Coronary artery (tissue), 2 donors: Measurements from ENCODE around the gene DPP9.
A peak's percentile ranks its signal among the peaks of the same experiment; 100 is the strongest.

Source experiments
- DNase-seq: peaks from one replicate; pipeline ENCODE4 v3.0.0-alpha.2; 2017; ENCODE audit warnings: low spot score
- H3K27ac ChIP-seq, 2 donors: fragments of 200-600 bp; sonication (generic); one replicate each; pipeline ENCODE4 v1.5.1; 2016 to 2019
- H3K4me3 ChIP-seq: fragments of 200-600 bp; sonication (generic); 2 replicates; pipeline ENCODE4 v1.5.1; 2016; ENCODE audit warnings: mild to moderate bottlenecking, moderate library complexity
- CTCF ChIP-seq: fragments of 200-600 bp; sonication (generic); IDR thresholded peaks from one replicate; pipeline ENCODE4 v1.5.1; 2019; ENCODE audit warnings: antibody characterized with exemption

Gene DPP9

GRCh38 chr19:4635754-4636116, 87.9 kb downstream of the DPP9 start:
- no peak for TF ChIP-seq CTCF
- no peak for DNase-seq
- Histone ChIP-seq H3K4me3 (peak overlapping the region; percentile 71), H3K27ac (no peak overlapping the region)

- Histone ChIP-seq H3K4me3 (no peak overlapping the region), H3K27ac (no peak overlapping the region)
- peak; percentile 29 for TF ChIP-seq CTCF
- no peak for DNase-seq
Observed at GRCh38 chr19:4633140-4633967, 90.3 kb downstream of the DPP9 start.
